Erythroblast (primary cell): ENCODE measurements around the gene FLRT3.

Experiments
- GATA1 ChIP-seq: IDR thresholded peaks from 2 replicates; pipeline ENCODE4 v1.6.1; 2011; ENCODE audit warnings: low read depth, mild to moderate bottlenecking, control low read depth, low read length, moderate library complexity
- POLR2A ChIP-seq: IDR thresholded peaks from 2 replicates; pipeline ENCODE4 v1.6.1; 2011; ENCODE audit warnings: mild to moderate bottlenecking, low read length

- TF ChIP-seq POLR2A (no peak), GATA1 (no peak)
These were observed 47.8 kb upstream of the FLRT3 start for GRCh38 chr20:14385176-14385740.
